Adrenal gland (tissue), 12 donors: ENCODE data around the gene JAM3. TPM values are rescaled to one million over a fixed set of nuclear protein-coding genes. Genes with fewer than 3 reads are reported as not detected.

Experiments
- DNase-seq, 7 donors: peaks; one replicate each; pipeline ENCODE4 v3.0.0-alpha.2; 2019 to 2020
- H3K27ac ChIP-seq, 5 donors: fragments of 200-600 bp; sonication (generic) in 4 of 5; 1 replicate in 3 of 5; 2 replicates in 2 of 5; pipeline versions ENCODE4 v1.5.1 to v1.8.0; 2016 to 2020; ENCODE audit warnings: mild to moderate bottlenecking in 1 of 5
- H3K27me3 ChIP-seq: fragments of 200-600 bp; 2 replicates; pipeline ENCODE4 v1.8.0; 2021
- H3K36me3 ChIP-seq, 2 donors: fragments of 200-600 bp; replicated peaks in 1 of 2; 1 replicate in 1 of 2; 2 replicates in 1 of 2; pipeline versions ENCODE4 v1.5.1 to v1.8.0; 2018 to 2022
- H3K4me1 ChIP-seq, 2 donors: fragments of 200-600 bp; replicated peaks in 1 of 2; 1 replicate in 1 of 2; 2 replicates in 1 of 2; pipeline versions ENCODE4 v1.5.1 to v1.8.0; 2018 to 2021
- H3K4me3 ChIP-seq, 4 donors: fragments of 200-600 bp; sonication (generic) in 3 of 4; one replicate each; pipeline ENCODE4 v1.5.1; 2016 to 2018
- H3K9me3 ChIP-seq, 3 donors: fragments of 200-600 bp; sonication (generic) in 1 of 3; replicated peaks in 1 of 3; 1 replicate in 2 of 3; 2 replicates in 1 of 3; pipeline versions ENCODE4 v1.5.1 to v1.8.0; 2016 to 2021
- CTCF ChIP-seq, 6 experiments: fragments of 450-650 bp in 4 of 6; fragments of 200-600 bp in 2 of 6; sonication (generic) in 1 of 6; IDR thresholded peaks; 1 replicate in 5 of 6; 2 replicates in 1 of 6; pipeline versions ENCODE4 v1.5.1 to v1.8.0; 2016 to 2021; ENCODE audit warnings: antibody characterized with exemption in 6 of 6, mild to moderate bottlenecking in 2 of 6, moderate library complexity in 1 of 6
- POLR2A ChIP-seq, 2 donors: fragments of 450-650 bp; IDR thresholded peaks; one replicate each; pipeline ENCODE4 v1.6.1; 2017; ENCODE audit warnings: antibody characterized with exemption in 2 of 2, mild to moderate bottlenecking in 2 of 2, moderate library complexity in 1 of 2
- WGBS, 4 donors: extraction: QIAGEN DNeasy Blood & Tissue Kit in 2 of 4; methylation state at CpG; one replicate each; pipeline versions ENCODE4 v1.1.5 to v1.1.7; 2013 to 2017; 5-methylcytosine and 5-hydroxymethylcytosine counted together
- intact Hi-C, 2 donors: fragments of 100-400 bp; cut with DNase I; formaldehyde crosslinking; loops; one replicate each; pipeline versions ENCODE4 v1.14.1 to v1.15.0; 2022 to 2023
- polyA plus RNA-seq, 3 donors: library from polyadenylated mRNA; stranded (reverse); fragments of 200-250 nt in 2 of 3; fragments of 350-450 nt in 1 of 3; fragmentation: Illumina TruSeq in 1 of 3; extraction: RNeasy Lipid Tissue Mini Kit (QIAGEN cat#74804) in 1 of 3; gene quantifications; one replicate each; pipeline ENCODE4 v1.2.3, GENCODE V29; 2013 to 2014
- total RNA-seq, 9 donors: library from RNA; depleted of rRNA in 4 of 9; stranded (reverse); fragments of >200 nt in 4 of 9; fragments of 120-200 nt in 1 of 9; fragmentation: NEBNext Ultra II Directional in 1 of 9; extraction: Animal tissue kit (Norgen Biotek cat#: 25700) in 1 of 9; gene quantifications; one replicate each; pipeline versions ENCODE4 v1.1.0 to v1.2.4, GENCODE V29; 2013 to 2023
- donor health status: healthy with polysubstance abuse.
- donor health status: Bipolar disorder and iron deficiency.
- donor health status: DM: yes; HTN: yes; CAD: no.
- donor health status: DM: no; HTN: no; CAD: no.
- donor health status: DM: no; HTN: no; CAD: no.
- donor health status: DM: yes; HTN: yes; CAD: no.

JAM3 gene
- total and polyA plus RNA-seq, 12 donors, result 18.0 to 42.2 (median 31.9) TPM

GRCh38 chr11:134036492-134037045, 32.3 kb upstream of the JAM3 start:
- Histone ChIP-seq H3K36me3 (no peaks in the 10 kb centered on the region), H3K27me3 (no peaks in the 10 kb centered on the region), H3K9me3 (no peaks in the 10 kb centered on the region), H3K27ac (peak overlapping the region in 4 of 5 donors; percentile 34 to 93 (median 72)), H3K4me1 (peaks cover 8 to 28% of the 10 kb centered on the region in 2 donors), H3K4me3 (peak overlapping the region in 2 of 4 donors; percentile 36 to 59)
- WGBS, 4 donors, result 11 to 58% (median 15%) methylated on average over 2 to 34 of the region's 34 CpGs
- intact Hi-C loops, result no loop called here
- peak in 2 of 7 donors; percentile 30 to 38 for DNase-seq
- TF ChIP-seq CTCF (IDR thresholded peaks at IDR 0.05) (no peak), POLR2A (IDR thresholded peaks at IDR 0.05) (no peak)

GRCh38 chr11:134037046-134037908, 31.6 kb upstream of the JAM3 start:
- TF ChIP-seq POLR2A (IDR thresholded peaks at IDR 0.05) (peak; percentile 45 to 51), CTCF (IDR thresholded peaks at IDR 0.05) (no peak)
- H3K27me3 ChIP-seq, result no peaks in the 10 kb centered on the region
- 0 to 3% (median 1%) methylated on average over 23 to 54 of the region's 54 CpGs for WGBS, 4 donors
- H3K4me1 ChIP-seq, result peaks cover 8 to 28% of the 10 kb centered on the region in 2 donors
- peak overlapping the region in 3 of 4 donors; percentile 12 to 59 (median 36) for H3K4me3 ChIP-seq
- DNase-seq, result peak; percentile 67 to 85 (median 79)
- intact Hi-C loops, result no loop called here
- H3K9me3 ChIP-seq, result no peaks in the 10 kb centered on the region
- H3K36me3 ChIP-seq, result no peaks in the 10 kb centered on the region
- H3K27ac ChIP-seq, result peak overlapping the region in 4 of 5 donors; percentile 34 to 93 (median 72)

DNA sequence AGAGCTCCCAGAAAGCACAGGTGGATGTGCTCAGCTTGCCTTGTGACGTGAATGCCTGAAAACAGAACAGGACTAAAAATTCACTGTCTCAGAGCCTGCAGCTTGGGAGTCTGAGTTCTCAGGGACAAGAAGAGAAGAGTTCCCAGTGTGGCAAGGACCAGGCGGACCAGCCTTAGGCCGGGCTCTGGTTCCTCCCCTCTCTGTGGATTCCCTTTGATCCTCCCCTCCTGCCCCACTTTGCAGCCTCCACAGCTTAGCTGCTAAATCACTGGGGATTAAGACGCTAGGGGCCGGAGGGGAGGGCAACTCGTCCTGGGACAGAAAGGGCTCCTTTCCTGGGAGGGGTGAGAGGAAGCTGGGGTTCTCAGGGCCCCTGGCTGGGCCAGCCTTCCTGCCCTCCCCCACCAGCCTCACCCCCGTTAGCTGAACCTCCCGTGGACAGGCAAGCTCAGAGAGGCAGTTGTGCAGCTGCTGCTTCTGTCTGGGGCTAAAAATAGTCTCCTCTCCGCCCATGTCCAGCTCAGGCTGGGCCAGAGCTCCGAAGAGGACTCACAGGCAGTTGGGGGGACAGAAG, 29.9 kb upstream of the JAM3 start:
- Histone ChIP-seq H3K27ac (peak overlapping the region in 1 of 5 donors; percentile 66), H3K4me3 (no peak overlapping the region), H3K9me3 (no peaks in the 10 kb centered on the region), H3K36me3 (no peaks in the 10 kb centered on the region), H3K27me3 (no peaks in the 10 kb centered on the region), H3K4me1 (peaks cover 8 to 21% of the 10 kb centered on the region in 2 donors)
- 35 to 50% (median 40%) methylated on average over 4 to 10 of the region's 10 CpGs for WGBS, 4 donors
- TF ChIP-seq POLR2A (IDR thresholded peaks at IDR 0.05), result no peak
- TF ChIP-seq CTCF (IDR thresholded peaks at IDR 0.05), result no peak
- DNase-seq, result peak in 1 of 7 donors; percentile 57
- intact Hi-C loops, result no loop called here

GRCh38 chr11:134039726-134040385, 29.0 kb upstream of the JAM3 start:
- DNase-seq, result no peak
- intact Hi-C loops, result loop anchor here (5.0 kb wide), 2 partner anchors 102 to 113 kb away; no protein-coding TSS in a partner anchor
- Histone ChIP-seq H3K27me3 (no peaks in the 10 kb centered on the region), H3K9me3 (no peaks in the 10 kb centered on the region), H3K4me3 (no peak overlapping the region), H3K4me1 (peaks cover 0 to 13% of the 10 kb centered on the region in 2 donors), H3K36me3 (no peaks in the 10 kb centered on the region), H3K27ac (peak overlapping the region in 1 of 5 donors; percentile 66)
- TF ChIP-seq CTCF (IDR thresholded peaks at IDR 0.05) (no peak), POLR2A (IDR thresholded peaks at IDR 0.05) (no peak)
- WGBS, 4 donors, result 77 to 90% (median 84%) methylated on average over 13 to 18 of the region's 18 CpGs
